Endothelial cell of coronary artery (primary cell): Measurements from ENCODE around the gene TLN1. TPM values are rescaled to one million over a fixed set of nuclear protein-coding genes. Genes with fewer than 3 reads are reported as not detected.

Source experiments
- total RNA-seq: library from RNA; depleted of rRNA; stranded (reverse); fragments of >200 nt; gene quantifications from 2 replicates; pipeline ENCODE4 v1.2.3, GENCODE V29; 2014

TLN1 gene, protein sequence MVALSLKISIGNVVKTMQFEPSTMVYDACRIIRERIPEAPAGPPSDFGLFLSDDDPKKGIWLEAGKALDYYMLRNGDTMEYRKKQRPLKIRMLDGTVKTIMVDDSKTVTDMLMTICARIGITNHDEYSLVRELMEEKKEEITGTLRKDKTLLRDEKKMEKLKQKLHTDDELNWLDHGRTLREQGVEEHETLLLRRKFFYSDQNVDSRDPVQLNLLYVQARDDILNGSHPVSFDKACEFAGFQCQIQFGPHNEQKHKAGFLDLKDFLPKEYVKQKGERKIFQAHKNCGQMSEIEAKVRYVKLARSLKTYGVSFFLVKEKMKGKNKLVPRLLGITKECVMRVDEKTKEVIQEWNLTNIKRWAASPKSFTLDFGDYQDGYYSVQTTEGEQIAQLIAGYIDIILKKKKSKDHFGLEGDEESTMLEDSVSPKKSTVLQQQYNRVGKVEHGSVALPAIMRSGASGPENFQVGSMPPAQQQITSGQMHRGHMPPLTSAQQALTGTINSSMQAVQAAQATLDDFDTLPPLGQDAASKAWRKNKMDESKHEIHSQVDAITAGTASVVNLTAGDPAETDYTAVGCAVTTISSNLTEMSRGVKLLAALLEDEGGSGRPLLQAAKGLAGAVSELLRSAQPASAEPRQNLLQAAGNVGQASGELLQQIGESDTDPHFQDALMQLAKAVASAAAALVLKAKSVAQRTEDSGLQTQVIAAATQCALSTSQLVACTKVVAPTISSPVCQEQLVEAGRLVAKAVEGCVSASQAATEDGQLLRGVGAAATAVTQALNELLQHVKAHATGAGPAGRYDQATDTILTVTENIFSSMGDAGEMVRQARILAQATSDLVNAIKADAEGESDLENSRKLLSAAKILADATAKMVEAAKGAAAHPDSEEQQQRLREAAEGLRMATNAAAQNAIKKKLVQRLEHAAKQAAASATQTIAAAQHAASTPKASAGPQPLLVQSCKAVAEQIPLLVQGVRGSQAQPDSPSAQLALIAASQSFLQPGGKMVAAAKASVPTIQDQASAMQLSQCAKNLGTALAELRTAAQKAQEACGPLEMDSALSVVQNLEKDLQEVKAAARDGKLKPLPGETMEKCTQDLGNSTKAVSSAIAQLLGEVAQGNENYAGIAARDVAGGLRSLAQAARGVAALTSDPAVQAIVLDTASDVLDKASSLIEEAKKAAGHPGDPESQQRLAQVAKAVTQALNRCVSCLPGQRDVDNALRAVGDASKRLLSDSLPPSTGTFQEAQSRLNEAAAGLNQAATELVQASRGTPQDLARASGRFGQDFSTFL (N-terminal part only)
- total RNA-seq, result 315 and 441 TPM in 2 replicates

DNA sequence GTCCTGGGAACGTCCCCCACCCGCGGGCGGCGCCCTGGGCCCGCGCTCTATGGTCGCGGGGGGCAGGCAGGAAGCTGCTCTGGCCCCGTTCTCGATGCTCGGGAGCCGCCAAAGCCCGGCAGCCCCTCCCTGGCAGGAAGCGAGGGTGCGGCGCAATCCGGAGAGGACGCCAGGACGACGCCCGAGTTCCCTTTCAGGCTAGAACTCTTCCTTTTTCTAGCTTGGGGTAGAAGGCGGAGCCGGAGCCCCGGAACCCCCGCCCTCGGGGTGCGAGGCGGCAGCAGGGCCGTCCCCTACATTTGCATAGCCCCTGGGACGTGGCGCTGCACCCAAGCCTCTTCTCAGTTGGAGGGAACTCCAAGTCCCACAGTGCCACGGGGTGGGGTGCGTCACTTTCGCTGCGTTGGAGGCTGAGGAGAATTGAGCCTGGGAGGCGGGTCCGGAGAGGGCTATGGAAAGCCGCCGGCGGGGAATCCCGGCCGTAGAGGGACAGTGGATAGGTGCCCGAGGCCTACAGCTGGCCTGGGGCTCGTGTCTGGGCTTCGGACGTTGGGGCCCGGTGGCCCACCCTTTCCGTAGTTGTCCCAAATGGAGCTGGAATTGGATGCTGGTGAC is at the start of gene TLN1, which contains the start of gene CREB3:
TLN1 (minus strand) TSS at position 11 of the 615 bp plus-strand sequence. CDS start 6,501 bp downstream, outside the sequence.
CREB3 (plus strand) TSS at position 482 of the 615 bp plus-strand sequence; CDS start at position 589, 107 bp downstream.

DNA sequence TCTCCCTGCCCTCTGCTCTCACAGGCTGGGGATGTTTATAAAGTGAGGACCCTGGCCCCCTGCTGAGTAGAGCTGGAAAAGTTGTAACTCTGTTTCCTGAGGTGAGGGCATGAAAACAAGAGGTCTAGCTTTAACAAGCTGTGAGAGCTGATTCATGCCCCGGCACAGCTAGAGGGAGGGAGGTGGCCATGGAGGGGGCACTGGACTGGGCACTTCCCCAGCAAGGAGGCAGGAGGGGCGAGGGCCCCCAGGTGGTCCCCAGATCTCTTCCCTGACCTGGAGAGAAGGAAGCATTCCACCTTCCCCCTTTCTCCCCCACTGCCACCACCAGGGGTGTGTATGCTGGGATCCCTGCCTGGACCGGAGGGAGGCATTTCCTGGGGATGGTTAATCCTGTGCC is 22.3 kb upstream of the TLN1 start, which contains the start of gene MSMP:
MSMP (minus strand) TSS at position 13 of the 400 bp plus-strand sequence. CDS start 147 bp downstream, outside the sequence.

DNA sequence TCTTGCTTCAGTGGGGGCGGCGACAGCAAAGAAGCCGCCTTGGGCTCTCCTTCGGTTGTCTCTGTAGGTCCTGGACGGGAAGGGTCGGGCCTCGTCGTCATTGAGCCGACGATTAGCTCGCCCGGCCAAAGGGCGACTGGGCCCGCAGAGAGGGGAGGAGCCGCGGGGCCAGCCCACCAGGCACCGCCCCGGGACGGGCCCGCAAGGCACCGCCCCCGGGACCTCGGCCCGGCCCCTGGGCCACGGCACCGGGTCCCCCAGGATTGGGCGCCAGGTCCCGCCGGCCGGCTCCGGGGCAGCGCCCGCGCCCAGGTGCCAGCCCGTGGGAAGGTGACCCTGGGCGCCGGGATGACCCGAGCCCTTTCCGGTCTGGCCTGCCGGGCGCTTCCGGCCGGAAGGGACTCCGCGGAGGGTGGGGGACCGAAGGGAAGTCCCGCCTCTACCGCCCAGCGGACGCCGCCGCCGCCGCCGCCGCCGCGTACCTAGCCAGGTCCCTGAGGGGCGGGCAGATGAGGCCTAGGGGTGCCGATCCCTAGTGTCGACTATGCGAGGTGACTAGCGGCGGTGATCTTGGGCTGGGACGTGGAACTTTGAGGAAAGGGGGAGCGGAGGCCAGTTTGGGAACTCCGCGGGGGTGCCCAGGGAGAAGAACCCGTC is 17.0 kb upstream of the TLN1 start, which contains the start of the genes GBA2 and RGP1:
GBA2 (minus strand) TSS at position 371 of the 657 bp plus-strand sequence. CDS start 524 bp downstream, outside the sequence.
RGP1 (plus strand) TSS at position 430 of the 657 bp plus-strand sequence. CDS start 469 bp downstream, outside the sequence.

DNA sequence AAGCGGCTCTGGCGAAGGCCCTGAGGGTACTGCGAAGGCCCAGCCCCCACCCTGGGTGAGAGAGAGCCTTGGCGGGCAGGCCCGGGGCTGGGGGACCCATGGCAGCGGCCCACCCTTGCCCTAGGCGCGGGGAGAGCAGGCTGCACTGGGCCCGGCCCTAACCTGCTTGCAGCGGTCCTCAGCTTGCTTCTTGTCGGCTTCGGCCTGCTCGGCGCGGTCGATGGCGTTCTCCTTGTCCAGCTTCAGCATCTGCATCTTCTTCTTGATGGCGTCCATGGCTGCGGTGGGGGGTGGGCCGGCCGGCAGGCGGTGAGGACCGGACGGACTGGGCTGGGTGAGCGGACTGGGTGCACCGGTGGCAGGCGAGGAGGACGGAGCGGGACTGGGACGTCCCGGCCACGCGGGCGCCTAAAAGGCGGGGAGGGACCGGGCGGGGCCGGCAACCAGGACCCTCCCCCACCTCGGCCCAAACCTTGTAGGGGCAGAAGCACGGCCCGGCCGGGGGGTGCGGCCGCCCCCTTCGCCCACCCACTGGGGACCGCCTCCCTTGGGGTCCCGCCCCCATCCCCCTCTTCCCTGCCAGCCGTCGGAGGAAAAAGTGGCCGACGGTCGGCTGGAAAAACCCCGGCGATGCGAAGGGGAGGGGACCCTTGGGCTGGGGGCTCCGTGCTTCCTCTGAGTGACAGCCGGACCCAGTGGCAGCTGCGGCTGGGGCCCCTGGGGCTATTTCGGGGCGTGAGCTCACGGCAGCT is 42.3 kb downstream of the TLN1 start, which contains the start of gene TPM2:
TPM2 (minus strand) TSS at position 384 of the 752 bp plus-strand sequence; CDS start at position 276, 108 bp downstream.

DNA sequence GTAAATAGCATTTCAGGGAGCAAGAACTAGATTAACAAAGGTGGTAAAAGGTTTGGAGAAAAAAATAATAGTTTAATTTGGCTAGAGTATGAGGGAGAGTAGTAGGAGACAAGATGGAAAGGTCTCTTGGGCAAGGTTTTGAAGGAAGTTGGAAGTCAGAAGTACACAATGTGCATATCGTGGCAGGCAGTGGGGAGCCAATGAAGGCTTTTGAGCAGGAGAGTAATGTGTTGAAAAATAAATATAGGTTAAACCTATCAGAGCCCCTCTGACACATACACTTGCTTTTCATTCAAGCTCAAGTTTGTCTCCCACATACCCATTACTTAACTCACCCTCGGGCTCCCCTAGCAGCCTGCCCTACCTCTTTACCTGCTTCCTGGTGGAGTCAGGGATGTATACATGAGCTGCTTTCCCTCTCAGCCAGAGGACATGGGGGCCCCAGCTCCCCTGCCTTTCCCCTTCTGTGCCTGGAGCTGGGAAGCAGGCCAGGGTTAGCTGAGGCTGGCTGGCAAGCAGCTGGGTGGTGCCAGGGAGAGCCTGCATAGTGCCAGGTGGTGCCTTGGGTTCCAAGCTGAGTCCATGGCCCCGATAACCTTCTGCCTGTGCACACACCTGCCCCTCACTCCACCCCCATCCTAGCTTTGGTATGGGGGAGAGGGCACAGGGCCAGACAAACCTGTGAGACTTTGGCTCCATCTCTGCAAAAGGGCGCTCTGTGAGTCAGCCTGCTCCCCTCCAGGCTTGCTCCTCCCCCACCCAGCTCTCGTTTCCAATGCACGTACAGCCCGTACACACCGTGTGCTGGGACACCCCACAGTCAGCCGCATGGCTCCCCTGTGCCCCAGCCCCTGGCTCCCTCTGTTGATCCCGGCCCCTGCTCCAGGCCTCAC is 58.6 kb downstream of the TLN1 start, which contains the start of gene CA9:
CA9 (plus strand) TSS at position 797 of the 893 bp plus-strand sequence; CDS start at position 829, 32 bp downstream.

DNA sequence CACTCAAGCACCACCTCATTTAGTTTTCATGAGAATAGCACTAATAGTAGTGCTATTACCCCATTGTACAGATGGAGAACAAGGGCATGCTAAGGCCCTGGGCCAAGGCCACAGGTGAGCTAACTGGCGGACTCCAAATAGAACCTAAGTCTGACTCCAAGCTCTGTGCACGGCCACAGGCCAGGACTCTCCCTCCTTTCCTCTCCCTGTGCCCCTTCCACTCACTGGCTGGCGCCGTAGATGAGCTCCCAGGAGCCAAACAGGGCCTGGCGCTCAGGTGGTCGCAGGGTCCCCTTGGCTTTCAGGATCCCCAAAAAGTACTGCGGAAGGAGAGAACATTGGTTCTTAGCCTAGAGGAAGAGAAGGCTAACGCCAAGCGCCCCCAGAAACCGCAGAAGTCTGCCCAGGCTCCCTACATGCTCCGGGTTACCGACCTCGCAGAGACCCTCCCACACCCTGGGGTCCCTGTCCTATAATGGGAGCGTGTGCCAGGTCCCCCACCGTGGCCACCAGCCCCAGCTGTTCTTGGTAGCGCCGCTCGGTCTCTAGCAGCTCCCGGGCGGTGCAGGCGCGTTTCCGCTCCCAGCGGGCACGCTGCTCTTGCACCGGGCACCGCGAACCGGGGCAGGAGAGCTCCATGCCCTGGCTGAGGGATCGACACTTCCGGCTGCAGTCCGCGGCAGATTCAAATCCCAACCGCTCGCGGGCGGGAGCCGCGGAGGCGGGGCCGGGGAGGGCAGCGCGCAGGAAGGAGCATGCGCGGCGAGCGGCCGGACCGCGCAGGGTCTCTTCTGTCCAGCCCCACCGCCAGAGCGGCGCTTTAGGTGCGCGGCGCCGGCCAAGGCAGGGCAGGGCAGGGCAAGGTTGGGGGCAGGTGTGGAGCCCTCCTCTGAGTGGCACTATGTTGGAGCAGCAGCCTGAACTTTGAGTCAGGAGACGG is 67.2 kb downstream of the TLN1 start, which contains the start of gene ARHGEF39:
ARHGEF39 (minus strand) TSS at position 665 of the 940 bp plus-strand sequence; CDS start at position 639, 26 bp downstream.

DNA sequence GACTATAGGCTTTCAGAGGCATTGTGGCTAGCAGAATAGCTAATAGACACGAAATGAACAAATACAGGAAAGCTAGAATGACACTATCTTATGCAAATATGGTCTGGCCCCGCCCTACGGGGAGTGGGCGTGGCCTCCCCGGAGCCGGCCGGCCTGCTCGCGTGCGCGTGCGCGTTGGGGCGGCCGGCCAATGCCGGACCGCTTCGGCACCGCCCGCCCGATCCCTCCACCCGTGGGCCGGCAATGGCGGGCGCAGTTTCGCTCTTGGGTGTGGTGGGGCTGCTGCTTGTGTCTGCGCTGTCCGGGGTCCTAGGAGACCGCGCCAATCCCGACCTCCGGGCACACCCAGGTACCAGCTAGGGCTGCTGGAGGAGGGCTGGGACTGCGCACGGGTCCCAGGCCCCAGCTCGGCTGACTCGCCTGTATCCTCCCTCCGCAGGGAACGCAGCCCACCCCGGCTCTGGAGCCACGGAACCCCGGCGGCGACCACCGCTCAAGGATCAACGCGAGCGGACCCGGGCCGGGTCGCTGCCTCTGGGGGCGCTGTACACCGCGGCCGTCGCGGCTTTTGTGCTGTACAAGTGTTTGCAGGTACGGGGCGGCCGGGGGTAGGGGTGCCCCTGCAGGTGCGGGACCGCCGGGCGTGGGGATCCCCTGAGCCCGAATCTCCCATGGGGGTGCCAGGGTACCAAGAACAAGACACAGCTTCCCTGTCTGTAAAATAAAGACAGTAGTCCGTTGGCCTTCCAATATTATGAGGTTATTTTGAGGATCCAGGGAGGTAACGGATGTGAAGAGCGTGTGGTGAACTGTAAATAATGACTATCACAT is 73.6 kb downstream of the TLN1 start, which contains the start of gene CCDC107:
CCDC107 (plus strand) TSS at position 156 of the 831 bp plus-strand sequence; CDS start at position 244, 88 bp downstream.

DNA sequence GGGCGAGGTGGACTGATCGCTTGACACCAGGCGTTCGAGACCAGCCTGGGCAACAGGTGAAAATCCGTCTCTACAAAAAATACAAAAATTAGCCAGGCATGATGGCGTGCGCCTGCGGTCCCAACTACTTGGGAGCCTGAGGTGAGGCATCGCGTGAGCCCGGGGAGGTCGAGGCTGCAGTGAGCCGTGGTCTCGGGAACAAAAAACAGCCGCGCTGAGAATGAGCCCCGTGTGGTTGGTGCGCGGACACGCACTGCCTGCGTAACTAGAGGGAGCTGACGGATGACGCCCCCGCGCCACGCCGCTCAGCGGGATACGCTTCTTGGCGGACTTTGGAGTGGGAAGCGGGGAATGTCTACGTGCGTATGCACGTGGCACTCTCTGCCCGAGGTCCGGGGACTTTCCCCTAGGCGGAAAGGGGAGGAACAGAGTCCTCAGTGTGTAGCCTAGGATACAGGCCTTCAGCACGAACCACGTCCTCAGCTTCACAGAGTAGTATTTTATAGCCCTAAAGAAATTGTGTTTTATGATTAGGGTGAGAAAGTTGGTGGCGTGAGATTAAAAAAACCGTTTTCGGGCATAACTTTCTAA is 74.4 kb downstream of the TLN1 start, which contains the start of gene RMRP:
RMRP (minus strand) TSS at position 474 of the 591 bp plus-strand sequence.

DNA sequence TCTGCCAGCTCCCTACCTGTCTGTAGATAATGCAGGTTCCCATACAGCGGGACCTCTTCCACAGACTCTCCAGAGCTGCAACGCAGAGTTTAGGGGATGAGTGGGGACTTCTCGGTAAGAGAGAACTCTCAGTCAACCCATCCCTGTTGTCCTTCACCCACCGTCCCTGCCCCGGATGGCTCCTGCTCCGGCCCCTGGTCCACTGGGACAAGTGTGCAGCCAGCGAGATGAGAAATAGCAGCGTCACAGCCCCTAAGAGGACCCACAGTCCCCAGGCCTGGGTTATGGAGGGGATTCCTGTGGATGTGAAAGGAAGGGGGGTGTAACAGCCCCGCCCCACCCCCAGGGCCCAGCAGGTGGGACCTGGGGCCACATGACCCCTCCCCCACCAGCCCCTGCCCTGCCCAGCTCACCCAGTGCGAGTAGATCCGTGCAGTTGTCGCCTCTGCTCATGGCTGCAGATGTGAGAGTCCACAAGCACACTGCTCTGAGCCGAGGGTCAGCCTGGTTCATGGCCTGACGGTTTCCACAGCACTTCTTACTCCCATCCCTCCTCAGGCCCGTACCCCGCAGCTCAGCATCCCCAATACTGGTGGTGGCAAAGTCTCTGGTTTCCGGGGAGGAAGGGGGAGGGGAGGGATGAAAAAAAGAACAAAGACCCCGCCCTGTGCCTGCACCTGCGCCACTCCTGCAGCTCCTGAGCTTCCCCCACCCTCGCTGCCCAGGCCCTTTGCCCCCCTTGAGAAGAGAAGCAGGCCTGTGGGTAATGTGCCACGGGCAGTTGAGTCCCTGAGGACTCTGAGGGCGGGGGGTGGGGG is 81.4 kb downstream of the TLN1 start, which contains the start of gene SIT1:
SIT1 (minus strand) TSS at position 591 of the 818 bp plus-strand sequence; CDS start at position 513, 78 bp downstream.

Other genes starting within 250 kb of the TLN1 start
- gene RUSC2, start 242.1 kb downstream of the TLN1 start, total RNA-seq, result 10.3 and 19.7 TPM in 2 replicates
- 4.0 and 8.4 TPM in 2 replicates for gene TESK1, start 126.9 kb downstream of the TLN1 start, total RNA-seq
- gene CD72, start 113.8 kb downstream of the TLN1 start, total RNA-seq, result not detected in 2 replicates
- not detected in 2 replicates for gene SIT1, start 81.3 kb downstream of the TLN1 start, total RNA-seq
- gene RMRP, start 74.2 kb downstream of the TLN1 start, total RNA-seq, result 34,663 and 71,197 TPM in 2 replicates
- gene CCDC107, start 73.9 kb downstream of the TLN1 start, total RNA-seq, result 8.9 and 13.7 TPM in 2 replicates
- gene ARHGEF39, start 67.0 kb downstream of the TLN1 start, total RNA-seq, result 0.38 and 0.81 TPM in 2 replicates
- 0.19 TPM in 1 of 2 replicates, not detected in the other for gene CA9, start 58.3 kb downstream of the TLN1 start, total RNA-seq
- 316 and 644 TPM in 2 replicates for gene TPM2, start 42.3 kb downstream of the TLN1 start, total RNA-seq
- gene CREB3, start 471 bp upstream of the TLN1 start, total RNA-seq, result 51.5 and 52.2 TPM in 2 replicates
- gene GBA2, start 17.0 kb upstream of the TLN1 start, total RNA-seq, result 63.2 and 65.8 TPM in 2 replicates
- 8.5 and 10.8 TPM in 2 replicates for gene RGP1, start 17.1 kb upstream of the TLN1 start, total RNA-seq
- 6.5 and 13.3 TPM in 2 replicates for gene MSMP, start 22.1 kb upstream of the TLN1 start, total RNA-seq
- gene NPR2, start 59.4 kb upstream of the TLN1 start, total RNA-seq, result 6.2 and 14.1 TPM in 2 replicates
- gene SPAG8, start 80.1 kb upstream of the TLN1 start, total RNA-seq, result 0.19 and 0.27 TPM in 2 replicates
- gene HINT2, start 82.8 kb upstream of the TLN1 start, total RNA-seq, result 18.4 and 21.7 TPM in 2 replicates
- not detected in 2 replicates for gene FAM221B, start 96.5 kb upstream of the TLN1 start, total RNA-seq
- gene TMEM8B, start 97.0 kb upstream of the TLN1 start, total RNA-seq, result 0.09 and 1.1 TPM in 2 replicates
- not detected in 2 replicates for gene OR13J1, start 138.2 kb upstream of the TLN1 start, total RNA-seq
- 0.56 and 3.7 TPM in 2 replicates for gene HRCT1, start 174.0 kb upstream of the TLN1 start, total RNA-seq
- 10.4 and 12.7 TPM in 2 replicates for gene SPAAR, start 177.3 kb upstream of the TLN1 start, total RNA-seq
- gene OR2S2, start 226.0 kb upstream of the TLN1 start, total RNA-seq, result not detected in 2 replicates